Large intestine (tissue), 3 donors: ENCODE results near the gene COX6B1. TPM values are rescaled to one million over a fixed set of nuclear protein-coding genes. Genes with fewer than 3 reads are reported as not detected.

ENCODE experiments used
- DNase-seq, 2 donors: peaks; one replicate each; pipeline versions ENCODE4 v3.0.0 to v3.0.0-alpha.2; 2013
- H3K27ac ChIP-seq: one replicate; pipeline ENCODE4 v1.5.1; 2013; ENCODE audit warnings: low read length
- H3K27me3 ChIP-seq: 2 replicates; pipeline ENCODE4 v1.6.1; 2013; ENCODE audit warnings: low read length; ENCODE audit not compliant: control insufficient read depth, insufficient read depth
- H3K36me3 ChIP-seq: 2 replicates; pipeline ENCODE4 v1.6.1; 2013; ENCODE audit warnings: low read length; ENCODE audit not compliant: control insufficient read depth, insufficient read depth
- H3K4me1 ChIP-seq: one replicate; pipeline ENCODE4 v1.6.1; 2013; ENCODE audit warnings: low read length; ENCODE audit not compliant: control insufficient read depth, insufficient read depth
- H3K4me3 ChIP-seq: one replicate; pipeline ENCODE4 v1.5.1; 2013; ENCODE audit warnings: low read length
- H3K9me3 ChIP-seq: one replicate; pipeline ENCODE4 v1.6.1; 2013; ENCODE audit warnings: mild to moderate bottlenecking, low read depth, low read length, moderate library complexity; ENCODE audit not compliant: control insufficient read depth
- WGBS: methylation state at CpG from one replicate; pipeline ENCODE4 v1.1.5; 2013; ENCODE audit warnings: low lambda C conversion rate; ENCODE audit not compliant: insufficient coverage; 5-methylcytosine and 5-hydroxymethylcytosine counted together
- polyA plus RNA-seq: library from polyadenylated mRNA; unstranded; fragments of 120-200 nt; gene quantifications from one replicate; pipeline ENCODE4 v1.2.1, GENCODE V29; 2013

The COX6B1 gene
- polyA plus RNA-seq, 1 donor, result 356 TPM

GRCh38 chr19:35628565-35629331 is 19.4 kb upstream of the COX6B1 start, which contains the start of gene RBM42:
TSS of gene RBM42 (plus strand) at chr19:35629036. CDS start at chr19:35629154, 118 bp downstream.
- peak within 1 kb of the TSS; percentile 85 for H3K4me3 ChIP-seq
- H3K9me3 ChIP-seq, result no peaks in the 10 kb centered on the region
- DNase-seq, result peak; percentile 99
- no CpG with 5 or more reads among the region's 56 CpGs for WGBS
- H3K4me1 ChIP-seq, result peaks cover 6% of the 10 kb centered on the region
- peaks cover 32% of the 10 kb centered on the region for H3K36me3 ChIP-seq
- no peaks in the 10 kb centered on the region for H3K27me3 ChIP-seq
- H3K27ac ChIP-seq, result peak within 1 kb of the TSS; percentile 85

- no peak for DNase-seq
- no CpG with 5 or more reads among the region's 15 CpGs for WGBS
- no peaks in the 10 kb centered on the region for H3K9me3 ChIP-seq
These were observed 18.8 kb upstream of the COX6B1 start for GRCh38 chr19:35629332-35629633.

GRCh38 chr19:35633727-35634440 is 14.2 kb upstream of the COX6B1 start:
- Histone ChIP-seq H3K4me3 (no peak overlapping the region), H3K27ac (no peak overlapping the region), H3K36me3 (peaks cover 70% of the 10 kb centered on the region), H3K9me3 (no peaks in the 10 kb centered on the region), H3K27me3 (no peaks in the 10 kb centered on the region), H3K4me1 (peaks cover 6% of the 10 kb centered on the region)
- no CpG with 5 or more reads among the region's 29 CpGs for WGBS
- DNase-seq, result no peak

More at GRCh38 chr19:35629332-35629633, 18.8 kb upstream of the COX6B1 start:
- Histone ChIP-seq H3K27ac (peak overlapping the region; percentile 85), H3K36me3 (peaks cover 37% of the 10 kb centered on the region), H3K4me1 (peaks cover 6% of the 10 kb centered on the region), H3K27me3 (no peaks in the 10 kb centered on the region), H3K4me3 (peak overlapping the region; percentile 85)

GRCh38 chr19:35636651-35637050 is 11.5 kb upstream of the COX6B1 start:
- Histone ChIP-seq H3K36me3 (peaks cover 57% of the 10 kb centered on the region), H3K9me3 (no peaks in the 10 kb centered on the region), H3K27me3 (no peaks in the 10 kb centered on the region), H3K4me3 (no peak overlapping the region), H3K4me1 (peaks cover 3% of the 10 kb centered on the region), H3K27ac (no peak overlapping the region)
- WGBS, result no CpG with 5 or more reads among the region's 3 CpGs
- DNase-seq, result no peak

GRCh38 chr19:35637165-35637564 is 11.0 kb upstream of the COX6B1 start:
- H3K27me3 ChIP-seq, result peaks cover 4% of the 10 kb centered on the region
- DNase-seq, result no peak
- peaks cover 8% of the 10 kb centered on the region for H3K4me1 ChIP-seq
- H3K4me3 ChIP-seq, result no peak overlapping the region
- WGBS, result no CpG with 5 or more reads among the region's 25 CpGs
- peaks cover 54% of the 10 kb centered on the region for H3K36me3 ChIP-seq
- no peaks in the 10 kb centered on the region for H3K9me3 ChIP-seq
- no peak overlapping the region for H3K27ac ChIP-seq

- WGBS, result 60% methylated on average over 1 of the region's 6 CpGs
- Histone ChIP-seq H3K4me3 (no peak overlapping the region), H3K27ac (no peak overlapping the region), H3K9me3 (no peaks in the 10 kb centered on the region), H3K27me3 (peaks cover 7% of the 10 kb centered on the region), H3K36me3 (peaks cover 33% of the 10 kb centered on the region), H3K4me1 (peaks cover 17% of the 10 kb centered on the region)
- DNase-seq, result no peak
These were observed 8.8 kb upstream of the COX6B1 start for GRCh38 chr19:35639321-35639639.

GRCh38 chr19:35639863-35640262 is 8.3 kb upstream of the COX6B1 start:
- Histone ChIP-seq H3K27me3 (peaks cover 7% of the 10 kb centered on the region), H3K4me3 (no peak overlapping the region), H3K4me1 (peaks cover 19% of the 10 kb centered on the region), H3K27ac (no peak overlapping the region), H3K9me3 (no peaks in the 10 kb centered on the region), H3K36me3 (peaks cover 28% of the 10 kb centered on the region)
- DNase-seq, result no peak
- no CpG with 5 or more reads among the region's 8 CpGs for WGBS

GRCh38 chr19:35641515-35642151 is 6.5 kb upstream of the COX6B1 start, which contains the start of gene ETV2:
TSS of gene ETV2 (plus strand) at chr19:35641745. CDS start at chr19:35642461, 716 bp downstream.
- Histone ChIP-seq H3K36me3 (peaks cover 18% of the 10 kb centered on the region), H3K4me3 (no peak within 1 kb of the TSS), H3K27me3 (peaks cover 7% of the 10 kb centered on the region), H3K9me3 (no peaks in the 10 kb centered on the region), H3K4me1 (peaks cover 24% of the 10 kb centered on the region), H3K27ac (no peak within 1 kb of the TSS)
- no CpG with 5 or more reads among the region's 28 CpGs for WGBS
- DNase-seq, result peak; percentile 33 to 41

GRCh38 chr19:35642312-35642711 is 5.8 kb upstream of the COX6B1 start:
- no peak overlapping the region for H3K4me3 ChIP-seq
- peaks cover 7% of the 10 kb centered on the region for H3K27me3 ChIP-seq
- no CpG with 5 or more reads among the region's 10 CpGs for WGBS
- H3K4me1 ChIP-seq, result peaks cover 24% of the 10 kb centered on the region
- H3K27ac ChIP-seq, result no peak overlapping the region
- H3K36me3 ChIP-seq, result peaks cover 11% of the 10 kb centered on the region
- no peaks in the 10 kb centered on the region for H3K9me3 ChIP-seq
- DNase-seq, result no peak

GRCh38 chr19:35642798-35643254 is 5.3 kb upstream of the COX6B1 start:
- H3K9me3 ChIP-seq, result no peaks in the 10 kb centered on the region
- peak overlapping the region; percentile 58 for H3K27ac ChIP-seq
- WGBS, result no CpG with 5 or more reads among the region's 15 CpGs
- H3K4me1 ChIP-seq, result peaks cover 27% of the 10 kb centered on the region
- H3K36me3 ChIP-seq, result peaks cover 6% of the 10 kb centered on the region
- DNase-seq, result peak in 1 of 2 donors; percentile 13
- H3K4me3 ChIP-seq, result peak overlapping the region; percentile 73
- H3K27me3 ChIP-seq, result peaks cover 7% of the 10 kb centered on the region
